ENCODE data around the gene SCEL. TPM values are rescaled to one million over a fixed set of nuclear protein-coding genes. Genes with fewer than 3 reads are reported as not detected.

The SCEL gene
- total and polyA plus RNA-seq, 2 of the 8 experiments (the other 6 are each of a cell fraction or from before 2014, with no cell fraction given) = not detected

GRCh38 chr13:77596777-77597176 lies 61.3 kb downstream of the SCEL start (continued):
- no peak for TF ChIP-seq MAFK (IDR thresholded peaks at IDR 0.05; ENCODE audit: low read depth, low read length)
